ENCODE data around the gene TMEM225.

DNA sequence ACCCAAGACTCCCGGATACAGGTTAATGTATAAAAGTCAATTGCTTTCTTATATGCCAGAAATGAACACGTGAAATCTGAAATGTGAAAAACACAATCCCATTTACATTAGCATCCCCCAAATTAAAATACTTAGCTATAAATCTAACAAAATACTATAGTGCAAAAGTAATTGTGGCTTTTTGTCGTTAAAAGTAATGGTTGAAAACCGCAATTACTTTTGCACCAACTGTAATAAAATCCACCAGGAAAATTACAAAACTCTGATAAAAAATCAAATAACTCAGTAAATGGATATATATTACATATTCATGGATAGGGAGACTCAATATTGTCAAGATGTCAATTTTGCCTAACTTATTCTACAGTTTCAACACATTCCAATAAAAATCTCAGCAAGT lies 4.6 kb downstream of the TMEM225 start:
- TF ChIP-seq, protein P1, sequence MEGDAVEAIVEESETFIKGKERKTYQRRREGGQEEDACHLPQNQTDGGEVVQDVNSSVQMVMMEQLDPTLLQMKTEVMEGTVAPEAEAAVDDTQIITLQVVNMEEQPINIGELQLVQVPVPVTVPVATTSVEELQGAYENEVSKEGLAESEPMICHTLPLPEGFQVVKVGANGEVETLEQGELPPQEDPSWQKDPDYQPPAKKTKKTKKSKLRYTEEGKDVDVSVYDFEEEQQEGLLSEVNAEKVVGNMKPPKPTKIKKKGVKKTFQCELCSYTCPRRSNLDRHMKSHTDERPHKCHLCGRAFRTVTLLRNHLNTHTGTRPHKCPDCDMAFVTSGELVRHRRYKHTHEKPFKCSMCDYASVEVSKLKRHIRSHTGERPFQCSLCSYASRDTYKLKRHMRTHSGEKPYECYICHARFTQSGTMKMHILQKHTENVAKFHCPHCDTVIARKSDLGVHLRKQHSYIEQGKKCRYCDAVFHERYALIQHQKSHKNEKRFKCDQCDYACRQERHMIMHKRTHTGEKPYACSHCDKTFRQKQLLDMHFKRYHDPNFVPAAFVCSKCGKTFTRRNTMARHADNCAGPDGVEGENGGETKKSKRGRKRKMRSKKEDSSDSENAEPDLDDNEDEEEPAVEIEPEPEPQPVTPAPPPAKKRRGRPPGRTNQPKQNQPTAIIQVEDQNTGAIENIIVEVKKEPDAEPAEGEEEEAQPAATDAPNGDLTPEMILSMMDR (IDR thresholded peaks at IDR 0.05): no peak
- no peak for TF ChIP-seq ZFX (IDR thresholded peaks at IDR 0.05; ENCODE audit: borderline replicate concordance)
